ENCODE data around the gene CENPC.

DNA sequence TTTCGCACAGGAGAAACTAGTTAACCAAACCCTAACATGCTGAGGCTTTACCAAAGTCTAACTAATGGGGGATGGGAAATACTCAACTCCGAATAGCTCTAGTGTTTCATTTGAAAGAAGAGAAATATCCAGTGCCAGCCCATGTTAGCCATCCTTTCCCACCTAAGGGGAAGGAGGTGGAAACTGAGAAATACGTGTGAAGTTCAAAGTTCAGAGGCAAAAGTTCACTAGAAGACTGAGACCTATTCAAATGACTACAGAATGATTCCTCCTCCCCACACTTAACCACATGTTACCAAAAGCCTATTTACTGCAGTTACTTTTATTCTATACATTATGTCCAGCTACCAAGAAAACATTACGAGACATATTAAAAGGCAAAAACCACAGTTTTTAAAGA is 106.3 kb downstream of the CENPC start:
- TF ChIP-seq, protein P1, sequence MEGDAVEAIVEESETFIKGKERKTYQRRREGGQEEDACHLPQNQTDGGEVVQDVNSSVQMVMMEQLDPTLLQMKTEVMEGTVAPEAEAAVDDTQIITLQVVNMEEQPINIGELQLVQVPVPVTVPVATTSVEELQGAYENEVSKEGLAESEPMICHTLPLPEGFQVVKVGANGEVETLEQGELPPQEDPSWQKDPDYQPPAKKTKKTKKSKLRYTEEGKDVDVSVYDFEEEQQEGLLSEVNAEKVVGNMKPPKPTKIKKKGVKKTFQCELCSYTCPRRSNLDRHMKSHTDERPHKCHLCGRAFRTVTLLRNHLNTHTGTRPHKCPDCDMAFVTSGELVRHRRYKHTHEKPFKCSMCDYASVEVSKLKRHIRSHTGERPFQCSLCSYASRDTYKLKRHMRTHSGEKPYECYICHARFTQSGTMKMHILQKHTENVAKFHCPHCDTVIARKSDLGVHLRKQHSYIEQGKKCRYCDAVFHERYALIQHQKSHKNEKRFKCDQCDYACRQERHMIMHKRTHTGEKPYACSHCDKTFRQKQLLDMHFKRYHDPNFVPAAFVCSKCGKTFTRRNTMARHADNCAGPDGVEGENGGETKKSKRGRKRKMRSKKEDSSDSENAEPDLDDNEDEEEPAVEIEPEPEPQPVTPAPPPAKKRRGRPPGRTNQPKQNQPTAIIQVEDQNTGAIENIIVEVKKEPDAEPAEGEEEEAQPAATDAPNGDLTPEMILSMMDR (optimal IDR thresholded peaks at IDR 0.05 in 1 of 3, IDR thresholded peaks at IDR 0.05 in 1 of 3, conservative IDR thresholded peaks at IDR 0.05 in 1 of 3; ENCODE audit: extremely low read depth in 1 of 3, insufficient read depth in 2 of 3, low read length in 3 of 3): no peak
- no peak for TF ChIP-seq EZH2 (IDR thresholded peaks at IDR 0.05; ENCODE audit: low read length)
